Germinal center (tissue), 1 donor: ENCODE results near the gene HIPK3.
"Not testable (repeated sequence)": the region's sequence is repeated elsewhere in the genome, so short reads cannot be mapped to it uniquely, and the experiment has no call there.

Experiments
- DNase-seq: peaks from one replicate; pipeline ENCODE4 v3.0.0; 2012; ENCODE audit warnings: mixed read lengths, low spot score

The HIPK3 gene

DNA sequence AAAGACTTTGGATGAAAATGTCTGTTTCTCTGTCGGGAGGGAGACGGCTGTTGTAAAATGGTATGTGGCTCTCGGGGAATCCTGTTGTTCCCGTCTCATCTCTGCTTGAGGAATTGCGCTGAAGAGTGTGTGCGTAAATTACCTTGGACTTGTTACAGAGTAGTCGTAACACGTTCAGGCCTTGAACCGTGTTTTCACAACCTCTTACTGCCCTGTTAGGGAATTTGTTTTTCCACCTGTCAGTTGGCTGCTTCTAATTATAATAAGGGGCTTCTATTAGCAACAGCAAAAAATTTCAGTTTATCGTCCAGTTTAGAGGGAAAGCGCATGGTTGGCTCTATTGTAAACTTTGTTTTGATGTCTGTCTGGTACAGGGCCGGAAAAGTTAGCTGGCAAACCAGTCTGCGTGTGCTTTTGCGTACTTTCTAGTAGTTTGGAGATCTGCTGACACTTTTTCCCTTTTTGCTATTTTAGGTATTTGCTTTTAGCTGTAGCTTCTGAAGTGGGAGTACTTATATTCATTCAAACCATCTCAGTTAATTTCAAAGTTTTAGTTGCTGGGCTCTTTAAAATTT lies 1.5 kb downstream of the HIPK3 start:
- DNase-seq: no peak

DNA sequence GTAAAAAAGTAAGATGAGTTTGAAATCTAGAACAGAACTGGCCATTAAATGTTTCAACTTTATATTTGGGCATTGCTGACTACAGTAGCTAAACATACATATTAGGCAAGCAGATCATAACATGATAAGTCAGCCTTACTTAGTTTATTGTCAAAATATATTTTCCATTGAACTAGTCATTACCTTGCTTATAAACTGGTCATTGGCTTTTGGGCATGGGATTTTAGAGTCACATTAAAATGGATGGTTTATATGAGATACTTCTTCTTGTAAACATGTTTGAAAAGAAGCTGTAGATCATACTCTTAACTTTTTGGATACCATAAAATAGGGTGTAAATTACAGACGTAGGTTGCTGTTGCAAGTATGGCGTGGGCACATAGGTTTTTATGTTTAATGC lies 2.7 kb downstream of the HIPK3 start:
- DNase-seq: no peak

DNA sequence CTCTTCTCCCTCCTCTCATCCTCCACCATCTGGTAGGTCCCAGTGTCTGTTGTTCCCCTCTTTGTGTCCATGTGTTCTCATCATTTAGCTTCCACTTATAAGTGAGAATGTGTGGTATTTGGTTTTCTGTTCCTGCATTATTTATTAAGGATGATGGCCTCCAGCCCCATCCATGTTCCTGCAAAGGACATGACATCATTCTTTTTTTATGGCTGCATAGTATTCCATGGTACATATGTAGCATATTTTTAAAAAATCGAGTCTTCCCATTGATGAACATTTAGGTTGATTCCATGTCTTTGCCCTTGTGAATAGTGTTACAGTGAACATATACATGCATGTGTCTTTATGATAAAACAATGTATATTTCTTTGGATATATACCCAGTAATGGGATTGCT lies 4.2 kb downstream of the HIPK3 start:
- not testable (repeated sequence) for DNase-seq

DNA sequence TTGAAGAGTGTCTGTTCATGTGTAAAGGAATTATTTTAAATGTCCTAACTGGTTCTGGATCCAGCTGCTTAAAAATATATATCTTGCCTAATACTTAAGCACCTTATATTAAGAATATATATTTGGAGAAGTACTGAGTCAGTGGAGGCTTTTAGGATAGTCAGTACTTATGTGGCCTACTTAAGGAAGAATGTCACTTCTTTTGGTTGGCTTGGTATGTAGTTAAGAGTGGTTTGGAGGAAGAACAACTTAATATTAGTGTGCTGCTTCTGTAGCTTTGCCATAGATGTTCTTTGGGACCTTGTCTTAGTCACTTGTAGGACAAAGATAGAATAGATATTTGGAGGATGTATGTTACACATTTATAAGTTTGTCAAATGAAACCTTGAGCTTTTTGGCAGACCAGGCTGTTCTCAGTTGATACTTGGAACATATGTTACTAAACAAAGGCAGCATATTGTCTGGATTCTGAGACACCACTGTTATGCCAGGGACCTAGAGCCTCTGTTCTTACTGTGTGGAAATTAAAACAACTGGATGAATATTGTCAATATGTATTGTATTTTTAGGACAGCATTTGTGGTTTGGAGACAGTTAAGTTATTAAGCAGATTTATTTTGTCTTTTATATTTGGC lies 4.9 kb downstream of the HIPK3 start:
- no peak for DNase-seq

DNA sequence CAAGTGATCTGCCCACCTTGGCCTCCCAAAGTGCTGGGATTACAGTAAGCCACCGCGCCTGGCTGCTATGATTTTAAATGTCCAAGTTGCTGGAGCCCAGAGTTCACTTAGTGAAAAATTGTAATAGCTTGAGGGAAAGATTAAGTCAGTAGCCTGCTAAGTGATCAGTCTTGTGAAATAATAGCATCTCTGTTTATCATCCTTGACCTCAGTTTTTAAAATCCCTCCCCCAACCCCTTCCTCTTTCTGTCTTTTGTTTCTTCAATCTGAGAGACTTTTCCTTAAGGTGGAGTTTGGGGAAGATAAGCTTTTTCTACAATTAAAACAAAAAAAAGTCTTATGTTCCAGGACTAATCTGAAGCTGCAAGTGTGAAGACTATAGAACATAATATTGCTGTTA lies 6.4 kb downstream of the HIPK3 start:
- no peak for DNase-seq

DNA sequence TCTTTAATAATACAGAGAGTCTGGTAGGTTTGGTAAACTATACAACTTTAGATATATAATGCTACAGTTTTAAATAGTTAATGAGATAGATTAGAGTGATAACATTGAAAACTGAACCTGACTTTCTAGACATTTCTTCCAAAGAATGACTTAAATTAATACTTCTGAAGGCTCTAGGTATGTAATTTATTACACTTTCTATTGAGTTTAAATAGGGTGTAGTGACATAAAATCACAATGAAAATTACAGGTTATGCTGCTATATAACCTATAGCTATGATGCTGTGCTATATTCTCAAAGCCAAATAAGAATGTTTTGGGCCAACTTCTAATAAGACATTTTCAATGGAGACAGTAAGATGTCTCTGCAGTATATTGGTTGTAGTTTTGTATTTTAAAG lies 7.7 kb downstream of the HIPK3 start:
- no peak for DNase-seq

DNA sequence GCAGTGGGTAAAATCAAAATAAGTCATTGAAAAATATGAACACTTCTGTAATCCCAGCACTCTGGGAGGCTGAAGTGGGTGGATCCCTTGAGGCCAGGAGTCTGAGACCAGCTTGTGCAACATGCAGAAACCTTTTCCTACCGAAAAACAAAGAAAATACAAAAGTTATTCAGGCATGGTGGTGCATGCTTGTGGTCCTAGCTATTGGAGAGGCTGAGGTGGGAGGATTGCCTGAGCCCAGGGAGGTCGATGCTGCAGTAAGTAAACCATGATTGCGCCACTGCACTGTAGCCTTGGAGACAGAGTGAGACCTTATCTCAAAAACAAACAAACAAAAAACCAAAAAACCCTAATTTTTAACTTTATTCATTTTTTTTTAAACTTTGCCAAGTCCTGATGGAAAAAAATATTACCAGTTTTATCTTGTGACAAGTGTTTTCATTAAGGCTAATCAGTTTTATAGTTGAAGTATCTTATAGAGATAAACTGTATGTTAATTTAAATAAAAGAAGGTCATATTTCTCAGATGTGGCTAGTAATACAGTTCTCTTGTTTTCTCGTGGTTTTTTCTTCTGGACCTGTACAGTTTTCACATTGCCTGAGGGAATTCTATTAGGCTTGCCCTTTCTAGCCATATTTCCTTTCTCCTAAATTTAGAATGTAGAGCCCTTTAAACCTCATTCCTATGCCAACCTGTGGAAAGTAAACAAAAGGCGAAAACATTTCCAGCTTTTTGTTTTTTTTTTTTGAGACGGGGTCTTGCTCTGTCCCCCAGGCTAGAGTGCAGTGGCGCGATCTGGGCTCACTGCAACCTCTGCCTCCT lies 9.4 kb downstream of the HIPK3 start:
- no peak for DNase-seq

DNA sequence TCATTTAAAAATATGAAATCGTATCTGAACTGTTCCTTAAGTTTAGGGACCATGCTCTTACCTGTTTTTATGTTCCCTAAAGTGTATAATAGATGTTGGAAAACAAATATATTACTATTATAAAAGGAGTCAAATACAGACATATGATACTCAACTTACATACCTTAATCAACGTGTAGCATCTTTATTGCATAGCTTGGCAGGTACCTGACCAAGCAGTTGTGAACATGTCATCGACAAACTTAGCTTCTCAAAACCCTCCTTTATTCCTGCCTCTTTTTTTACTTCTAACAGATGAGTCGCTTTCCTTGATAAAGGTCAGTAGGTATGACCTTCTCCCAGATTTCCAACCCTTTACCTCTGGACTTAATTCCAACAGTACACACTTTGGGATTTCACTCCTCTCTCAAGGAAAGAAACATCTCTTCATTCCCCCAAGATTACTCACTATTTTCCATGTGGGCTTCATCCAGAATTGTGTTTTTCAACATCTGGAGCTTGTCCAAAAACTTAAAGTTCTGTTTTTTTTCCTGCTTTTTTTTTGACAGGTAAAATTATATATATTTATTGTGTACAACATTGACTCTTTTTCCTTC lies 11.9 kb downstream of the HIPK3 start:
- no peak for DNase-seq

DNA sequence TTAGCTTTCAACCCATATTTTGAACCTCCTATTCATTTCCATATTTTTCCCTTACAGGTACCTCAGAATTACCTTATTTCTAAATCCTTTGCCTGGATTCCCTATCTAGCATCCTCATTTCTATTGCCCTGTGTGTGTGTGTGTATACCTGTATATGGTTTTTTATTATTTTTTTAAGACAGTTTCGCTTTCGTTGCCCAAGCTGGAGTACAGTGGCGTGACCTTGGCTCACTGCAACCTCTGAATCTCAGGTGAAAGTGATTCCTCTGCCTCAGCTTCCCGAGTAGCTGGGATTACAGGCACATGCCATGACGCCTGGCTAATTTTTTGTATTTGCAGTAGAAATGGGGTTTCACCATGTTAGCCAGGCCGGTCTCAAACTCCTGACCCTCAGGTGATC lies 12.6 kb downstream of the HIPK3 start:
- DNase-seq: no peak

DNA sequence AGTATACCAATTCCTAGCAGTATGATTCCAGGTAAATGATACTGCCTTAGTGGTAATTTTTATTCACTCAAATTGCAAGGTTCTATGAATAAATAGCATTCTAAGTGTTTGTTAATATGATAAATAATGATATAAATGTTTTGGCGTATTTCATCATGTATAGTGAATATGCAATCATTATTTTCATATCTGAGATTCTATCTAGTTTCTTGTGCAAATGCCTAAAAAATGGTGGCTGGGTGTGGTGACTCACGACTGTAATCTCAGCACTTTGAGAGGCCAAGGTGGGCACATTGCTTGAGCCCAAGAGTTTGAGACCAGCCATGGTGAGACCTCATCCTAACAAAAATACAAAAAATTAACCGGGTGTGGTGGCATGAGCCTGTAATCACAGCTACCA lies 13.9 kb downstream of the HIPK3 start:
- no peak for DNase-seq

DNA sequence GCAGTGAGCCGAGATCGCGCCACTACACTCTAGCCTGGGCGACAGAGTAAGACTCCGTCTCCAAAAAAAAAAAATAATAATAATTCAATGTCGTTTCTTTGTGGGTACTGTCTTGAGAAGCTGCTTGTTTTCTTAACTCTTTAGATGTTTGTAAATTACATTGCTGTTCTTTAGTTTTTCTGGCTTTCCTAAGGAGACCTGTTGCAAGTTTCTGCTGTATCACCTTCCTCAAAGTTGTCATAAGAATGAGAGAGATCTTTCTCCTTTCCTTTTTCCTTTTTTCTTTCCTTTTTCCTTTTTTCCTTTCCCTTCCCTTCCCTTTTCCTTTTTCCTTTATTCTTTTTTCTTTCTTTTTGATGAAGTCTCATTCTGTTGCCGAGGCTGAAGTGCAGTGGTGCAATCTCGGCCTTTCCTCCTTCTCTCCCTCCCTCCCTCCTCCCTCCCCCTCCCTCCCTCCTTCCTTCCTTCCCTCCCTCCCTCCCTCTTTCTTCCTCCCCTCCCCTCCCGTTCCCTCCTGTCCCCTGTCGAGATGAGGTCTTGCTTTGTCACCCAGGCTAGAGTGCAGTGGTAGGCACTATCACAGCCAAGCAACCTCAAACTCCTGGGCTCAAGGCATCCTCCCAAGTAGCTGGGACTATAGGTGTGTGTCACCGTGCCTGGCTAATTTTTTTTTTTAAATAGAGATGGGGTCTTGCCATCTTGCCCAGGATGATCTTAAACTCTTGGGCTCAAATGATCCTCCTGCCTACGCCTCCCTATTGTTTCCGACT lies 15.3 kb downstream of the HIPK3 start:
- no peak for DNase-seq

DNA sequence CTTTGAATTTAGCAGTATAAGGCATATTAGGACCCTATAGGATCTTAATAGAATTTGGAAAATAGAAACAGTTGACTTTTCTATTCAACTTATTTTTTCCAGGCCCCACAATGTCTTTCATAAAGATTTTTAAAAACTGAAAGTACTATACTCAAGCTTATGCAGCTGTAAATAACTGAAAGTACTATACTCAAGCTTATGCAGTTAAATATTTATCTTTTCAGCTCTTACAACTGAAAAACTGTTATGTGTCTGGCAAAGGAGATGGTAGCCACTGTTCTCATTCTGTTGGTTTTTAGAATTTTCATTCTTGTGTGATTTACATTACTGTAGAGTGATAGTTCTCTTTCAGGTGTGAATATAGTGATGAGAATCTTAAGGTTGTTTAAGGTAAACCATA lies 16.5 kb downstream of the HIPK3 start:
- DNase-seq: no peak

DNA sequence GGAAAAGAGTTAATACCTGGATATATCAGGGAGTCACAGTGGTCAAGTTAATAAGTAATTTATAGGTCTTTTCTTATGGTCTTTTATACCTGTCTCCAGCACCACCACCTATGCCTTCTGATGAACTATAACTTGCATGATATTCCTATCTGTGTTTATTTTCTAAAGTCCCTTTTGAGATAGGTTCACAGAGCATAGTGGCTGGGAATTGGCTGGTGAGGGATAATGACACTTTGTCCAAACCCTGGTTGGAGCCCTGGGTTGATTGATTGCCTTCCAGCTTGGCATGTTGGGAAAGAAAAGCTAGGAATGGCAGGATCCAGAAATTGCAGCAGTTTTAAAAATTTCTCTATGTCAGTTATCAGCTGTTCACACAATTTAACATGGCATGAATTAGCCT lies 23.2 kb downstream of the HIPK3 start:
- DNase-seq: no peak

DNA sequence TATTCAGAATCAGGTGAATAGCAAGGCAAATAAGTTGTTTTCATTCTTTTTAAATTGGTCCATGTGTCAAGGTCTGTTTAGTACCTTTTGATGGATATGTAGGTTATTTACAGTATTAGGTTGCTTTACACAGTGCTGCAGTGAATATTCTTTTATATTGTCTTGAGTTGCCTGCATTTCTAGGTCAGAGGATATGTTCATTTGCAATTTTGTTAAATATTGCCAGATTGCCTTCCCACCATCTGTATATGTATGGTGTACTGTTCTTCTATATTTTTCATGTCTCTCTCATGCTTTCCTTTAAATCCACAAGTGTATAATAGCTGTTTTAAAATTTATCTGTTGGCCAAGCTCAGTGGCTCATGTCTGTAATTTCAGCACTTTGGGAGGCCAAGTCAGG lies 24.6 kb downstream of the HIPK3 start:
- DNase-seq: no peak

DNA sequence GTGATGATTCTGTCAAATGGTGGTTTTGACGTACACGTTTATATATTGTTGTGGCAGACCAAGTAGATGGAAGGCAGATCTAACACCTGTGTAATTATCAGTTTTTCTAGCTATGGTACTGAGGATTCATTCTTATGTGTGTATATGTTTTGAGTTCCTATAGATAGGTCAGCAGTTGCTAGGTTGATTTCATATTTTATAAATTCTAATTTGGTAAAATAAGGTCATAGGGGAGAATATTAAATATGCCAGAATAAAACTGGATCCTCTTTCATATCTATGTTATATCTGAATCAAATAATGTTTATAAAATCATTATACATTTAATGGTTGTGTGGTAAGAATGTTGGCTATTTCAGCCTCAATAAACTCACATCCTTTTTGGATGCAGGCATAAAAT lies 27.6 kb downstream of the HIPK3 start:
- no peak for DNase-seq

DNA sequence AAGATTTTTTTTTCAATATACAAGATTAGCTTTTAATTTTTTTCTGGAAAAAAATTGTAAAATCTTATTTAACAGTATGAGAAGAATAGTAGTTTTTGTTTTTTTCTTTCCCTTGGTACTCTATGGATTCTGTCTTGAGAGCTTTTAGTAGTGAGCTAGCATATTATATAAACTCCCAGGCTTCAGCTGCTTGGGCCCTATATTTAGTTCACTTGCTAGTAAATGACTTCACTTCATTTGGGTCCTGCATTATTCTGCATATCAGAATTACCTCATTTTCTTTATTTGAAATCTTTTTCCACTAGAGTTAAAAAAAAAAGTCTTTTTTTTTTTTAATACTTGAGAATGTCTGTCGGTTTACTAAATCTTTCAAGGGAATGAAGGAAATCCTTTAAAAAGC lies 33.1 kb downstream of the HIPK3 start:
- no peak for DNase-seq

DNA sequence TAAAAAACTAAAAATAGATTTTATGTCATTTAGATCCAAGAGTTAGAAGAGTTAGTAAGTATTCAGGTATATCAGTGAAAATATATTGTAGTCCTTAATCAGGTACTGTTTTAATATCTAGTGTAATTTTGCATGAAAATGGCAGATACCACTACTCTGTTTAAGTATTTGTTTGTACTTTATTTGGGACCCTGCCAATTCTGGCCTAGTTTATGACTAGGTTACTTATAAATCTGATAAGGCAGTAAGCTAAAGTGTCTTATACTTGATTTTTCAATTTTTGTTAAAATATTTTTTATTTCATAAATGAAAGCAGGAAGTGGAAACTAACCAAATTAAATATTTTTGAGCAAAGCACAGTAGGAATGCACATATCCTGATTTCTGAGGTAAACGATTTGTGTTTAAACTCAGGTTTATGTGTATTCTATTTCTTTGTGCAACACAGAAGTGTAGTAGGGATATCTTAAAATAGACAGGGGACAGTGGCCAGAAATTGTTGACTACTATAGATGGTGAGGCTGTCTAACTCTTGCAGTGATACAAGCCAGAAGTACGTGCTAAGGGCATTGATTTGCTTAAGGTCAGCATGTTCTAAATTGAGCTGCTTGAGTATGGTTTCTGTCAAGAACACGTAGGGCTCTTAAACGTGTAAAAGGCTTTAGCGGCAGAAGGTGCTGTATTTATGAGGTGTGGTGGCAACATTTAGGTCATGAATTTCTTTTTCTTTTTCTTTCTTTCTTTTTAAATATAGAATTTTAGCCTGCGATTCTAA lies 34.0 kb downstream of the HIPK3 start:
- peak; percentile 9 for DNase-seq

DNA sequence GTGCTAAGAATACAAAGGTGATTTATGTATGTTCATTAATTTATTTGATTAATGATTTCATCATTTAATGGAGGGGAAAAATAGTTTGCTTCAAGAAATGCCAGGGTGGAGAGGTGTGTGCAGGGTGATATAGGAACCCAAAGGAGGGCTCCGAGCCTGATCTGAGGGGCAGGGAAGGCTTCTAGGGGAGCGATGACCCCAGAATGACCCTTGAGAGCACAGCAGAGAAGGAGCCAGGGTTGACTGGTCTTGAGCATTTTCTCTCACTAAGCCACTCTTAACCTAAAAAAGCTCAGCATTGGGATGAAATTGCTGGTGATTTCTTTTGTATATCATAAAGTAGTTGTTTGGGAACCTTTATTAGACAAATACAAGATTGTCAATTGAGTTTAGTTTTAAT lies 35.1 kb downstream of the HIPK3 start:
- no peak for DNase-seq

DNA sequence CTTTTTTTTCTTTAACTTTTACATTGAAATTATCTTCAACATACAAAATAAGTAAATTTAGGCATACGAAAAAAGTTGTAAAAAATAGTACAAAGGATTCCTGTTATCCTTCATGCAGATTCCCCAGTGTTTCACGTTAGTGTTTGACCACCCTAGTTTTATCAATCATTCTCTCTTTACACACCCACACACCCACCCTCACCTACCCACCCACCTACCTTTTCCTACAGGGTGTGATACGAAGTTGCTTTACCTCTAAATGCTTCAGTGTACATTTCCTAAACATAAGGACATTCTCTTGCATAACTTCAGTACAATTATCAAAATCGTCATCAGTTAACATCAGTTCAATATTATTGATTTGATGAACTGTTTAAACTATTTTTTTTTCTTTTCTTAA lies 37.0 kb downstream of the HIPK3 start:
- DNase-seq: no peak

DNA sequence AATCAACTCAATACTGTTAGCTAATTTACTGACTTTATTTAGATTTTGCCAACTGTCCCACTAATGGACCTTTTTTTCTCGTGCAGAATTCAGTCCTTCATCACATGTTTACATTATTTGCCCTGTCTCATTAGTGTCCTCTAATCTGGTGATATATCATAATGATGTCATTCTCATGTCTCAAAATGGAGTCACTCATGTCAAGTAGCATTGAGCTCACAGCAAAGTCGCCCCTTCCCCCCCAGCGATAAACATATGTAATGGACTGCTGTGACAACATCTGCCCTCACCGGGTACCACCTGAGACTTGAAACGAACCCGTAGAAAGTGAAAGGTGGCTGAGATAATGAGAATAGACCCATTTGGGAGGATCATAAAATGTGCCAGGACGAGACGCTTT lies 37.6 kb downstream of the HIPK3 start:
- DNase-seq: no peak

DNA sequence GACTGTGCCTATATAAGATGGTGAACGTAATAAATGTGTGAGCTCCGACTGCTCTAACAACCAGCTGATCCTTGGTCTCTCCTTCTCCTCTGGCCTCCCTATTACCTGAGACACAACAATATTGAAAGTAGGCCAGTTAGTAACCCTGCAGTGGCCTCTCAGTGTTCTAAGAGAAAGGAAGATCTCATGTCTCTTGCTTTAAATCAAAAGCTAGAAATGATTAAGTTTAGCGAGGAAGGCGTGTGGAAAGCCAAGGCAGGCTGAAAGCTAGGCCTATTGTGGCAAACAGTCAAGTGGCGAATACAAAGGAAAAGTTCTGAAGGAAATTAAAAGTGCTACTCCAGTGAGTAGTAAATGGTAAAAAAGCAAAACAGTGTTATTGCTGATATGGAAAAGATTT lies 39.5 kb downstream of the HIPK3 start:
- no peak for DNase-seq

DNA sequence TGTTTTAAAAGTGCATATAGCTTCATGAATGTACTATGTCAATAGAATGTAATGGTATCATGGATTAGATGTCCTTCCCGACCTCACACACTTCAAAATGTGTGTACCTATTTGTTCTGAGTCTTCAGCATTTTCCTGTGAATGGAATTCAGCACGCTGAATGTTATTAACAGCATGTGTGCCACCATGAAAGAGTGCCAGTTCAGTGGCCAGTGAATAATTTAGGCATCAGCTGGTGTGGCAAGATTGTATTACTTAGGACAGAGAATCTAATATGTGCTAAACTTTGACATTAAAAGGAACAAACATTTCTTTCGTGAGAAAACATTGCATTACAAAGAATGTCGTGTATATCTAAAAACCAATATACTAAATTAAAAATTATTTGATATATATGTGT lies 46.4 kb downstream of the HIPK3 start:
- no peak for DNase-seq
